GM18520 (cell line): Measurements from ENCODE around the gene WDR1.

Experiments used
- ATAC-seq: cut with Tn5 transposase; IDR thresholded peaks from one replicate; pipeline ENCODE4 v1.9.1; 2021; ENCODE audit not compliant: unreplicated experiment

WDR1 gene

DNA sequence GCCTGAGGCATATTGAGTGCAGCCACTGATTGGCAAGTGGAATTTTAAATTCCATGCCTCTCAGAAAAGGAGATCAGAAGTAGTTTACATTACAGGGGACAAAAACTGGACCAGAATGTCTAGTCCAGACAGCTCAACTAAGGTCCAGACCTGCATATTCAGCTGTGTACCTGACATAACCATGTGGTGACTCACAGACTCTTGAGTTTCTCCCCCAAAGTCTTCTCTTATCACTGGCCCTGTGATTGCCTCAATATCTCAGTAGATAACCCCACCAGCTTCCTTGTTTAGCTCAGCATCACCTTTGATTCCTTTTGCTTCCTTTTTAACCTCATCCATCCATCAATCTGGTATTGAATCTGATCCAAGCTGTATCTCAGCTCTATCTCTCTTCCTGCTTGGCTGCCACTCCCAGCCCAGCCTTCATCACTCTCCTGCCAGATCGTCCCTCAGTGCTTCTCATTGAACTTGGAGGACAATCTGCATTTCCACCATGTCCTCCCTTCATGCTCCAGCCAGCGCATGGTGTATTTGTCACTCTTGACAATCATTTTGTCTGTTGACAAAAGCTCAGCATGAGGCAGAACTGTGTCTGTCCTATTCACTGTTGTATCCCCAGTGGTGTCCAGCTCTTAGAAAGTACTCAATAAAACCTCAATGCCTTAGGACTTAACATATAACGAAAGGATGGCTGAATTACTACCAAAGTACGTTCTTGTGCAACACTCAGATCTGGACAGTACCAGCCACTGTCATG is 67.5 kb downstream of the WDR1 start:
- ATAC-seq, result no peak

DNA sequence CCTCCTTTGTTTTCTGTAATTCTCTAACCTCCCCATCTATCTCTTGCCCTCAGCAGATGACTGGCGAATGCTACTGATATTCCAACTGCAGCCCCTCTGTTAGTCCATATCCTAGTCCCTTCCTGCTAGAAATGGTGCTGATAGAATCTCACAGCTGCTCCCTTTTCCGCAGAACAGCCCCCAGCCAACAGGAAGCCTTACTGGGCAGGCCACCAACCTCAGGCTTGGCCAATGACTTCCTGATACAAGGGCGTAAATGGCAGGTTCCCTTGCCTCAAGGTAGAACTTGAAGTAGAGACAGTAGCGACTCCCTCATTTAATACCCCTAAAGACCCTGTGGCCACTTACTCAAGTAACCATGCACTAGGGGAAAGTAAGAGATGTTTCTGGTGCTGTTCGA is 68.6 kb downstream of the WDR1 start:
- ATAC-seq, result no peak

DNA sequence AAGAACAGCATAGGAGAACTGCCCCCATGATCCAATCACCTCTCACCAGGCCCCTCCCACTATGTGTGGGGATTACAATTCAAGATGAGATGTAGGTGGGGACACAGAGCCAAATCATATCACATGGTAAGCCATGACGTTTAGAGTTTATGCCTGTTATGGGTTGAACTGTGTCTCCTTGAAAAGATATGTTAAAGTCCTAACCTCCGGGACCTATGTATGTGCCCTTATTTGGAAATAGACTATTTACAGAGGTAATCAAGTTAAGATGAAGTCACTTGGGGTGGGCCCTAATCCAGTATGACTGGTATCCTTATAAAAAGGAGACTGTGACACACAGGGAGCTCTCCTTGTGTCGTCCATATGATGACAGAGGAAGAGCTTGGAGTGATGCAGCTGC is 70.1 kb downstream of the WDR1 start:
- ATAC-seq, result no peak

GRCh38 chr4:10045481-10045880 is 71.1 kb downstream of the WDR1 start:
- ATAC-seq, result no peak

DNA sequence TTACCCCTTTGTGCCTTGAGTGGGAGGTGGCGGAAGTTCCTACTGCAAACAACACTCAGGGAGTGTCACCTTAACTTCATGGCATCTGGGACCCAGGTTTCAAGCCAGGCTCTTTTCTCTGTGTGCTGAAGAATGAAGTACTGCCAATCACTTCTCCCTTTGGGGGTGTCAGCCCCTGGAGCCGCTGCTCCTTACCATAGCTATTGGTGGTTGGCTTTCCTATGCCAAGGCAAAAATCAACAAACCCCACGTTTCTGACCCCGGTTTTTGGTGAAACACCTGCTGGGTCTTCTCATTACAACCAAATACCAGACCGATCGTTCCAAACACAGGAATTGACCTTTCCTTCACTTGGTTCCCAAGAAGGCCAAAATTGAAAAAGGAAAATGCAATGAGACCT is 75.6 kb downstream of the WDR1 start:
- ATAC-seq, result no peak

DNA sequence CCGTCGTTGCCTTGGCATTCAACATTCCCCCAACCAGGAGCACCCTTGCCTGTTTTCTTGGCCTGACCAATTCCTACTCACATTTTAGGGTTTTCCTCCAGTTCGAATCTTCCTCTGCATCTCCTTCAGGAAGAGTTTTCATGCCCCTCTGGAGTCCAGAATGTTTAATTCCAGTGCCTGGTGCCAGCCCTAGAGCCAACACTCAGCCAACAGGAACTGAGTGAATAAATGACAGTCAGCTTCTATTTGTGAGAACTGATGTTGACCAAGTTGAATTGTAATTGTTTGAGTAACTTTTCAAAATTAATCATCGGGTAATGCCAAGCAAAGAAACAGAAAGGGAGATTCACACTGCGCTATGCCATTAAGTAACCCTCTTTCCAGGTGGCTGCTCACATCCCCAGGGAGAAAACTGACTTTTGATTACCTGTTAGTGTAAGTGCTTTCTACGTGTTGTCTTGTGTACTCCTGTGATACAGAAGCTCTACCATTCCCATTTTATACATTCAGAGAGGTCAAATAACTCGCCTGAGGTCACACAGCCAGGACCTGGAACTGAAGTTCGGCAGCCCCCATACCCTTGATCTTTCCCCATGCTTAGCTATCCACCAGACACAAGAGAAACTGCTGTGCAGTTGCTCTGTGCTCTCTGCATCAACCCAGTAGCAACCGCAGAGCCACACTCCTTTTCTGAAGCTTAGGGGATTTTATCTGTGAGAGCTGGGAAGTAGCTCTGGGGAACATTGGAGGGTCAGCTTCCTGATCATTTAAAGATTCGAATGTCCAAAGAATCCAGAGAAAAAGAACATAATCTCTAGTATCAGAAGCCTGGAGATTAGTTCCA is 76.3 kb downstream of the WDR1 start:
- ATAC-seq, result peak; percentile 32

DNA sequence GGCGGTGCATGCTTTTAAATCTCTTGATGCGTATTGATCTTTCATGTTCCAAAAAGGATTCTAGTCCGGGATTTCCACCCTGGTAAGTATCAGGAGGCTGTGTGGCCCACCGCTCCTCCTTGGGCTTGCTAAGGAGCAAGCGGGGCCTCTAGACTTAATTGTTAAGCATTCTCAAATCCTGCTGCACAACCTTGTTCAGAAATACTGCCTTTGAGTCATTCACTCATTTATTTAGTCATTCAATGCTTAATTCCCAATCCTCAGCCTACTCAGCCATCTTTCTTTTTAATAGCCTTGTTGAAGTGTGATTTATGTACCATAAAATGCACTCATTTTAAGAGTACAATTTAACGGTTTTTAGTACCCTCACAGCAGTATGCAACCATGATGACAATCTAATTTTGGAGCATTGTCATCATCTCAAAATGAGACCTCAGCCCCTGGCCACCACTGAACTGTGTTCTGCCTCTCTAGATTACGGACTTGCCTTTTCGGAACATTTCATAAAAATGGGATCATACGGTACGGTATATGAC is 79.7 kb downstream of the WDR1 start:
- ATAC-seq, result no peak

DNA sequence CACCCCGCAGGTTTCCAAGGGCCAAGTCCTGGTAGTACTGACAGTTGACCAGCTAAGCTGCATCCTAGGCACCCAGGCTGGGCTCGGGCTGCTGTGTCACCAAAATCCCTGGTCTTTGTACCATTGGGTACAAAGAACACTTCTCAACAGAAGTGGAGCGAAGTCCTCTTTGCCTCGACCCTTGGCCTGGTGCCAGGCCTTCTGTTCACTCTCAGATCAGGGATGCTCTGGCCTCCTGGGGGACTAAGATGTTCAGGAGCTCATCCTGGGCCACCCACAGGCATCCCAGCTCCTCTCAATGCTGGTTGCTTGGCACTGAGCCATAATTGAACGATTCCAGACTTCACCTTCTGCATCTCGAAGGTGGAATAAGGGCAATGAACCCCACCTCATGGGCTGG is 81.5 kb downstream of the WDR1 start:
- ATAC-seq, result no peak

- ATAC-seq, result no peak
Measured at GRCh38 chr4:10034612-10035104, 81.9 kb downstream of the WDR1 start.

GRCh38 chr4:10034136-10034535 is 82.5 kb downstream of the WDR1 start:
- no peak for ATAC-seq

DNA sequence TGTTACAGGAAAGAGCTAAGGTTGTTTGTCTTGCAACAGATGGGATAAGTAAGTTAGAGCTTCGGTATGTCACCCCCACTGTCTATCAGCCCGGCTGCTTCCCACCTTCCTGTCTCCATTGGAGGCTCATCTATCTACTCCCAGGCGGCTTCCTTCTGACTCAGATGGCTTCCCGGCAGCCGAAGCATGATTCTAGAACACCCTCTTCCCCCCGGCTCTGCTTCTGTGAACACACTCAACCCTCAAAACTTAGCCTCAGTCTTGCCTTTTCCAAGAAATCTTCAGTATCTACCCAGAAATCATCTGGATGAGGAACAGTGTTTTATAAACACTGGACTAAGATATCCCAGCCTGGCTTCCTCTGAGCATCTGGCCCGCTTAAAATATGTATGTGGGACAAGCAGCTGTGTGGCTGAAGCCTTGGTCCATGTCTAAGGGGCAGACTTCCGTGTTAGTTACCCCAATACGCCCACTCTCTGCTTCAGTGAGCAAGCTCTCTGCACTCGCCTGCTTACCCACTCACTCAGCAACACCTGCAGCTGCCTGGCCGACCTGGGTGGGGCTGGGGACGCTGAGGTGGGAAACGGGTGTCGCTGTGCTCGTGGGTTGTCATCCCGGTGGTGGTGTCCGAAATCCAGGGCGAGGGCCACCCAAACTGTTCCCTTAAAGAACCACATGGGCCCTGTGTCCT is 83.3 kb downstream of the WDR1 start:
- no peak for ATAC-seq

DNA sequence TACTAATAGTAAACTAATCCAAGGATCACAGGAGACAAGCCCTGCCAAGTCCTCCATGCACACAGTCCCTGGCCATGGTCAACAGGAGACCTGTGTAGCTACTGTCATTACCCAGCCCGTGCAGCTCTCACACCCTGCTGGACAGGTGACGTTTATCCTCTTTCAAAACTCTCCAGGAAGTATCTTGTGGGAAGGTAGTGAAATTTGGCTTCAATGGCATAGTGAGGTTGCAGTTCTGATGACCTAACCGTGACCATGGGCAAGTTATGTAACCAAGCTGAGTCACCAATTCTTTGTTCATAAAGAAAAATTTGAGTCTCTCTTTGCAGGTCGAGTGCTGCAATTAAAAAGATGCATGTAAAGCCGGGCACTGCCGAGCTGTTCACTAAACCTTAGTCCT is 84.0 kb downstream of the WDR1 start:
- ATAC-seq, result no peak

GRCh38 chr4:10031668-10032590 is 84.7 kb downstream of the WDR1 start:
- no peak for ATAC-seq

- no peak for ATAC-seq
Measured at GRCh38 chr4:10030972-10031667, 85.5 kb downstream of the WDR1 start.

DNA sequence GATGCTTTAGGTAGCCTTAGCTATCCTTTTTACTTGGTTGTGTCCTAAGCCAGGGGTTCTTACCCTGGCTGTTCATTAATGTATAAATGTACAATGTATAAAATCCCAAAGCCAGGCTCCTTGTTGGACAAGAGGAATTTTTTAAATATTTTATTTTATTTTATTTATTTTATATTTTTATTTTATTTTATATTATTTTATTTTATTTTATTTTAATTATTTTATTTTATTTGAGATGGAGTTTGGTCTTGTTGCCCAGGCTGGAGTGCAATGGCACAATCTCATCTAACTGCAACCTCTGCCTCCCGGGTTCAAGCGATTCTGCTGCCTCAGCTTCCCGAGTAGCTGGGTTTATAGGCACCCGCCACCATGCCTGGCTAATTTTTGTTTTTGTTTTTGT is 87.2 kb downstream of the WDR1 start:
- ATAC-seq, result no peak

GRCh38 chr4:10028910-10029309 is 87.7 kb downstream of the WDR1 start:
- no peak for ATAC-seq

DNA sequence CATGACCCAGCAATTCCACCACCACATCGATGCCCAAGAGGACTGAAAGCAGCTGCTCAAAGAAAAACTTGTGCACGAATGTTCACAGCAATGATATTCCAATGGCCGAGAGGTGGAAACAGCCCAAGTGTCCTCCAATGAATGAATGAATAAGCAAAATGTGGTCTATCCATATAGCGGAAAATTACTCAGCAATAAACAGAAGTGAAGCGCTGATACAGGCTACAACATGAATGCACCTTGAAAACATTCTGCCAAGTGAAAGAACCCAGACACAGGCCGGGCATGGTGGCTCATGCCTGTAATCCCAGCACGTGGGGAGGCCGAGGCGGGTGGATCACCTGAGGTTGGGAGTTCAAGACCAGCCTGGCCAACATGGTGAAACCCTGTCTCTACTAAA is 90.1 kb downstream of the WDR1 start:
- no peak for ATAC-seq

- ATAC-seq, result no peak
Measured at GRCh38 chr4:10025230-10025806, 91.3 kb downstream of the WDR1 start.
